Astrocyte of the cerebellum (primary cell): ENCODE results near the gene MRPL4.
"Not testable (repeated sequence)": the region's sequence is repeated elsewhere in the genome, so short reads cannot be mapped to it uniquely, and the experiment has no call there.

ENCODE experiments used
- DNase-seq: peaks from one replicate; pipeline ENCODE4 v3.0.0-alpha.2; 2011; ENCODE audit warnings: low read depth
- H3K4me3 ChIP-seq: 2 replicates; pipeline ENCODE4 v1.5.1; 2011; ENCODE audit warnings: mild to moderate bottlenecking, low read depth, low read length, moderate library complexity
- in situ Hi-C: cut with HindIII; loops from 2 replicates; pipeline ENCODE4 v1.10.0; 2017; ENCODE audit warnings: low sequenced_read_pairs
- TF ChIP-seq, protein P1 (sequence below): IDR thresholded peaks from 2 replicates; pipeline ENCODE4 v1.5.1; 2012; ENCODE audit warnings: low read length, low read depth, moderate library complexity, mild to moderate bottlenecking; ENCODE audit errors: missing control alignments

The MRPL4 gene

DNA sequence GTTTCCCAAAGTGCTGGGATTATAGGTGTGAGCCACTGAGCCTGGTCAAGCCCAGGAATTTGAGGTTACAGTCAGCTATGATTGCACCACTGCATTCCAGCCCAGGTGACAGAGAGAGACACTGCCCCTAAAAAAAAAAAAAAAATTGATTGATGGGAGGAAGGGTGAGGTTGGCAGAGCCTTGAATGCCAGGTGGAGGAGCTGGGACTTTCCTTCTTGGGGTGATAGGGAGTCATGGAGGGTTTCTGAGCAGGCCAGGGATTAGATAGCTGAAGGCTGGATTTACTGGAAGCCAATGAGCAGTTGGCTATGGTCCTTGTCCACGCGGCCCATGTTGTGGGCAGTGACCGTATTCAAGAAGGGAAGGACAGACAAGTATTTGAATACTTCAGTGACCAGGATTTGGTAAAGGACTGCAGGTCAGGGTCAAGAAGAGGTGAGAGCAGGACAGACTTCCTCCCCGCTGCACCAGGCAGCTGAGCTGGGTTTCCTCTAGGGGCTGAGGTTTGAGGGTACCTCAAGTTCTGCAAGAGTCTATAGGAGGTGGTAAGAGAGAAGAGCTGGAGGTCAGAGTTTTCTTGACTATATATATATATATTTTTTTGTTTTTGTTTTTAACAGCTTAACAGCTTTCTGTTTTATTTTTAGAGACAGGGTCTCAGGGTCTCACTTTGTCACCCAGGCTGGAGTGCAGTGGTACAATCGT, 27.9 kb downstream of the MRPL4 start:
- H3K4me3 ChIP-seq, result no peak overlapping the region
- DNase-seq, result no peak
- in situ Hi-C loops, result loop anchor here (10.0 kb wide), 1 partner anchor 125 kb away; the partner anchor contains the start of gene CDC37
- TF ChIP-seq, protein P1, sequence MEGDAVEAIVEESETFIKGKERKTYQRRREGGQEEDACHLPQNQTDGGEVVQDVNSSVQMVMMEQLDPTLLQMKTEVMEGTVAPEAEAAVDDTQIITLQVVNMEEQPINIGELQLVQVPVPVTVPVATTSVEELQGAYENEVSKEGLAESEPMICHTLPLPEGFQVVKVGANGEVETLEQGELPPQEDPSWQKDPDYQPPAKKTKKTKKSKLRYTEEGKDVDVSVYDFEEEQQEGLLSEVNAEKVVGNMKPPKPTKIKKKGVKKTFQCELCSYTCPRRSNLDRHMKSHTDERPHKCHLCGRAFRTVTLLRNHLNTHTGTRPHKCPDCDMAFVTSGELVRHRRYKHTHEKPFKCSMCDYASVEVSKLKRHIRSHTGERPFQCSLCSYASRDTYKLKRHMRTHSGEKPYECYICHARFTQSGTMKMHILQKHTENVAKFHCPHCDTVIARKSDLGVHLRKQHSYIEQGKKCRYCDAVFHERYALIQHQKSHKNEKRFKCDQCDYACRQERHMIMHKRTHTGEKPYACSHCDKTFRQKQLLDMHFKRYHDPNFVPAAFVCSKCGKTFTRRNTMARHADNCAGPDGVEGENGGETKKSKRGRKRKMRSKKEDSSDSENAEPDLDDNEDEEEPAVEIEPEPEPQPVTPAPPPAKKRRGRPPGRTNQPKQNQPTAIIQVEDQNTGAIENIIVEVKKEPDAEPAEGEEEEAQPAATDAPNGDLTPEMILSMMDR, result no peak

DNA sequence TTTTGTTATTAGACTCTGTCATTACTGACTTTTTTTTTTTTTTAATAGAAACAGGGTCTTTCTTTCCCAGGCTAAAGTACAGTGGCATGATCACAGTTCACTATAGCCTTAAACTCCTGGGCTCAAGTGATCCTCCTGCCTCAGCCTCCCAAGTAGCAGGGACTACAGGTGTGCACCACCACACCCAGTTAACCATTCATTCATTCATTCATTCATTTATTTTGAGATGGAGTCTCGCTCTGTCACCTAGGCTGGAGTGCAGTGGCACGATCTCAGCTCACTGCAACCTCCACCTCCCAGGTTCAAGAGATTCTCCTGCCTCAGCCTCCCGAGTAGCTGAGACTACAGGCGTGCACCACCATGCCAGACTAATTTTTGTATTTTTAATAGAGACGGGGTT, 30.0 kb downstream of the MRPL4 start:
- not testable (repeated sequence) for DNase-seq, H3K4me3 ChIP-seq
- in situ Hi-C loops, result loop anchor here (10.0 kb wide), 1 partner anchor 123 kb away; the partner anchor contains the start of gene CDC37

DNA sequence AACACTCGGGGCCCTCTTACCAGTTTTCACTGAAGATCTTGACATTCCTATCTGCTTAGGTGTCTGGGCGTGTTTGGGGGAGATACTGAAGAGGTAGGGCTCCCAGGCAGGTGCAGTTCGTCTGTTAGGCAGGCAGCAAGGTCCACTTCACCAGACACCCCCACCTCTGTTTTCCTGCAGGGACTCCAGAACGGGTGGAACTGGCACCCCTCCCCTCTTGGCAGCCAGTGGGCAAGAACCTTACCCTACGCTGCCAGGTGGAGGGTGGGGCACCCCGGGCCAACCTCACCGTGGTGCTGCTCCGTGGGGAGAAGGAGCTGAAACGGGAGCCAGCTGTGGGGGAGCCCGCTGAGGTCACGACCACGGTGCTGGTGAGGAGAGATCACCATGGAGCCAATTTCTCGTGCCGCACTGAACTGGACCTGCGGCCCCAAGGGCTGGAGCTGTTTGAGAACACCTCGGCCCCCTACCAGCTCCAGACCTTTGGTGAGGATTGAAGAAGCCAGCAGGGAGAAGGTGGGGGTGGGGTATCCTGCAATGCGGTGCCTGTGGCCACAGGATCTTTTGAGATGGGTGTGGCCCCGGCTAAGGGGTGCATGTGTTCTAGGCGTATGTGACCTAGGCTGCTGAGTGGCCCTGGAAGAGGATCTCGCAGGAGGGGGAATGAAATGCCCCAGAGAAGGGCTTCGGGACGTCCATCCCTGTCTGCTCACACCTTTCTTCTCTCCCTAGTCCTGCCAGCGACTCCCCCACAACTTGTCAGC, 31.5 kb downstream of the MRPL4 start:
- TF ChIP-seq, protein P1, result no peak
- H3K4me3 ChIP-seq, result no peak overlapping the region
- DNase-seq, result no peak
- in situ Hi-C loops, result loop anchor here (10.0 kb wide), 1 partner anchor 121 kb away; the partner anchor contains the start of gene CDC37

DNA sequence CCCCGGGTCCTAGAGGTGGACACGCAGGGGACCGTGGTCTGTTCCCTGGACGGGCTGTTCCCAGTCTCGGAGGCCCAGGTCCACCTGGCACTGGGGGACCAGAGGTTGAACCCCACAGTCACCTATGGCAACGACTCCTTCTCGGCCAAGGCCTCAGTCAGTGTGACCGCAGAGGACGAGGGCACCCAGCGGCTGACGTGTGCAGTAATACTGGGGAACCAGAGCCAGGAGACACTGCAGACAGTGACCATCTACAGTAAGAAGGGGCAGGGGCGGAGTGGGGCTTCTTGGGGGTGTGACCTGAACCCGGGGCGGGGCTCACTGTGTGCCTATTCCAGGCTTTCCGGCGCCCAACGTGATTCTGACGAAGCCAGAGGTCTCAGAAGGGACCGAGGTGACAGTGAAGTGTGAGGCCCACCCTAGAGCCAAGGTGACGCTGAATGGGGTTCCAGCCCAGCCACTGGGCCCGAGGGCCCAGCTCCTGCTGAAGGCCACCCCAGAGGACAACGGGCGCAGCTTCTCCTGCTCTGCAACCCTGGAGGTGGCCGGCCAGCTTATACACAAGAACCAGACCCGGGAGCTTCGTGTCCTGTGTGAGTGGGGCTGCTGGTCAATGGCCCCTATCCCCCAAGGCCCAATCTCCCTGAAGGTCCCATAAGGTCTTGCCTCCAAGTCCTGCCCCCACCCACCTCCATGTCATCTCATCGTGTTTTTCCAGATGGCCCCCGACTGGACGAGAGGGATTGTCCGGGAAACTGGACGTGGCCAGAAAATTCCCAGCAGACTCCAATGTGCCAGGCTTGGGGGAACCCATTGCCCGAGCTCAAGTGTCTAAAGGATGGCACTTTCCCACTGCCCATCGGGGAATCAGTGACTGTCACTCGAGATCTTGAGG, 32.3 kb downstream of the MRPL4 start:
- no peak for DNase-seq
- in situ Hi-C loops, result loop anchor here (10.0 kb wide), 1 partner anchor 120 kb away; the partner anchor contains the start of gene CDC37
- TF ChIP-seq, protein P1, result no peak
- no peak overlapping the region for H3K4me3 ChIP-seq

DNA sequence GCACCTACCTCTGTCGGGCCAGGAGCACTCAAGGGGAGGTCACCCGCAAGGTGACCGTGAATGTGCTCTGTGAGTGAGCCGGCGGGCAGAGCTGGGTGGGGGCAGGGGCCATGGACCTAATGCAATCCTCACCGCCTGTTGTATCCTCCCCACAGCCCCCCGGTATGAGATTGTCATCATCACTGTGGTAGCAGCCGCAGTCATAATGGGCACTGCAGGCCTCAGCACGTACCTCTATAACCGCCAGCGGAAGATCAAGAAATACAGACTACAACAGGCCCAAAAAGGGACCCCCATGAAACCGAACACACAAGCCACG, 32.9 kb downstream of the MRPL4 start:
- TF ChIP-seq, protein P1, result no peak
- in situ Hi-C loops, result loop anchor here (10.0 kb wide), 1 partner anchor 120 kb away; the partner anchor contains the start of gene CDC37
- no peak for DNase-seq
- H3K4me3 ChIP-seq, result no peak overlapping the region

DNA sequence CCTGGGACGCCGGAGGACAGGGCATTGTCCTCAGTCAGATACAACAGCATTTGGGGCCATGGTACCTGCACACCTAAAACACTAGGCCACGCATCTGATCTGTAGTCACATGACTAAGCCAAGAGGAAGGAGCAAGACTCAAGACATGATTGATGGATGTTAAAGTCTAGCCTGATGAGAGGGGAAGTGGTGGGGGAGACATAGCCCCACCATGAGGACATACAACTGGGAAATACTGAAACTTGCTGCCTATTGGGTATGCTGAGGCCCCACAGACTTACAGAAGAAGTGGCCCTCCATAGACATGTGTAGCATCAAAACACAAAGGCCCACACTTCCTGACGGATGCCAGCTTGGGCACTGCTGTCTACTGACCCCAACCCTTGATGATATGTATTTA, 33.4 kb downstream of the MRPL4 start:
- no peak overlapping the region for H3K4me3 ChIP-seq
- no peak for DNase-seq
- in situ Hi-C loops, result loop anchor here (10.0 kb wide), 1 partner anchor 119 kb away; the partner anchor contains the start of gene CDC37
- TF ChIP-seq, protein P1, result no peak
